Measurements from ENCODE around the gene KIRREL3.

KIRREL3 gene

GRCh38 chr11:126870021-126870420, 130.5 kb downstream of the KIRREL3 start:
- DNase-seq (ENCODE audit: low read depth), result no peak

- DNase-seq (ENCODE audit: low read depth), result no peak
Measured at GRCh38 chr11:126868741-126869140, 131.8 kb downstream of the KIRREL3 start.

GRCh38 chr11:126864934-126865333, 135.6 kb downstream of the KIRREL3 start:
- DNase-seq (ENCODE audit: low read depth), result no peak

- DNase-seq (ENCODE audit: low read depth), result no peak
Measured at GRCh38 chr11:126863294-126863997, 137.1 kb downstream of the KIRREL3 start.

- DNase-seq (ENCODE audit: low read depth), result no peak
Measured at GRCh38 chr11:126862664-126863243, 137.8 kb downstream of the KIRREL3 start.

- DNase-seq (ENCODE audit: low read depth), result no peak
Measured at GRCh38 chr11:126861796-126862459, 138.6 kb downstream of the KIRREL3 start.

GRCh38 chr11:126857860-126858808, 142.4 kb downstream of the KIRREL3 start:
- DNase-seq (ENCODE audit: low read depth), result no peak

GRCh38 chr11:126855536-126855935, 145.0 kb downstream of the KIRREL3 start:
- DNase-seq (ENCODE audit: low read depth), result no peak

GRCh38 chr11:126853732-126854131, 146.8 kb downstream of the KIRREL3 start:
- no peak for DNase-seq (ENCODE audit: low read depth)

GRCh38 chr11:126844789-126845188, 155.8 kb downstream of the KIRREL3 start:
- DNase-seq (ENCODE audit: low read depth), result no peak

GRCh38 chr11:126843096-126843495, 157.5 kb downstream of the KIRREL3 start:
- DNase-seq (ENCODE audit: low read depth), result no peak

- DNase-seq (ENCODE audit: low read depth), result no peak
Measured at GRCh38 chr11:126841999-126842398, 158.6 kb downstream of the KIRREL3 start.

- DNase-seq (ENCODE audit: low read depth), result no peak
Measured at GRCh38 chr11:126840975-126841374, 159.6 kb downstream of the KIRREL3 start.

- no peak for DNase-seq (ENCODE audit: low read depth)
Measured at GRCh38 chr11:126840201-126840886, 160.2 kb downstream of the KIRREL3 start.

GRCh38 chr11:126839496-126839895, 161.1 kb downstream of the KIRREL3 start:
- DNase-seq (ENCODE audit: low read depth), result no peak

GRCh38 chr11:126838779-126839178, 161.8 kb downstream of the KIRREL3 start:
- DNase-seq (ENCODE audit: low read depth), result no peak

GRCh38 chr11:126837581-126837980, 163.0 kb downstream of the KIRREL3 start:
- no peak for DNase-seq (ENCODE audit: low read depth)

- no peak for DNase-seq (ENCODE audit: low read depth)
Measured at GRCh38 chr11:126834573-126834972, 166.0 kb downstream of the KIRREL3 start.

GRCh38 chr11:126834149-126834548, 166.4 kb downstream of the KIRREL3 start:
- DNase-seq (ENCODE audit: low read depth), result peak; percentile 84

- no peak for DNase-seq (ENCODE audit: low read depth)
Measured at GRCh38 chr11:126833065-126833464, 167.5 kb downstream of the KIRREL3 start.

GRCh38 chr11:126832387-126832786, 168.2 kb downstream of the KIRREL3 start:
- no peak for DNase-seq (ENCODE audit: low read depth)

Data from HS-5 (cell line).